ENCODE measurements around the gene ELP2. TPM values are rescaled to one million over a fixed set of nuclear protein-coding genes. Genes with fewer than 3 reads are reported as not detected.

ELP2 gene
- total and polyA plus RNA-seq, 2 of the 8 experiments (the other 6 are each of a cell fraction or from before 2014, with no cell fraction given), result 55.8 to 165 TPM

- TF ChIP-seq PHF8 (conservative IDR thresholded peaks at IDR 0.05; ENCODE audit: low read depth, low read length) (no peak), E2F6 (IDR thresholded peaks at IDR 0.05) (no peak), USF2 (IDR thresholded peaks at IDR 0.05; ENCODE audit: low read length) (no peak), SP4 (IDR thresholded peaks at IDR 0.05; ENCODE audit: low read length) (no peak)
Observed at GRCh38 chr18:36217348-36217747, 87.6 kb downstream of the ELP2 start (continued).
